ENCODE data around the gene AOC3.
"Not testable (repeated sequence)": the region's sequence is repeated elsewhere in the genome, so short reads cannot be mapped to it uniquely, and the experiment has no call there.

The AOC3 gene

DNA sequence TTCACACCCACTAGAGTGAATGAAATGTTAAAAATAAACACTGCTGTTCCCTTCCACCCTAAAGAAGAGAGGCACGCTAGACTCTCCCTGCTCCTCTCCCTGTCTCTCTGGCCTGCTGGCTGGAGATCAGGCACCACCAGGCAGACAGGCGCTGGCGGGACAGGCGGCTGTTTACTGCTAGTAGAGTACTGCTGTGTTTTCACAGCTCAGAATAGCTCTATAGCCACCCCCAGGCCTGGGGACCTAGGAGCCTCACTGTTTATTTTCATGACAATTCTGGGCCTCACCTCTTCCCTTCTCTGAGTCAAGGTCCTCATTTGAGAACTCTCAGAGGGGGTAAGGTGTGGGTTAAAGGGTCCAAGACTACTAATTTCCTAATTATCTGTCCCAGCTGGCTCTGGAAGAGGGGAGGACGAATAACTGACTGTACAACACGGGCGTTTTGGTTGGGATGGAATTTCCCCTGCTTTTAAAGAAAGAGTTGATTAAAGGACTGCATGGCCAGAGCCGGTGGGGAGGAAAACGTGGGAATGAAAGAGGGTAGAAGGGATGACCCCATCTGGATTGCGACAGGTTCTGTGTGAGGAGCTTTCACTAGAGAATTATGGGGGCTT lies 40.6 kb downstream of the AOC3 start:
- no peak for DNase-seq (ENCODE audit: low read depth, low spot score)

DNA sequence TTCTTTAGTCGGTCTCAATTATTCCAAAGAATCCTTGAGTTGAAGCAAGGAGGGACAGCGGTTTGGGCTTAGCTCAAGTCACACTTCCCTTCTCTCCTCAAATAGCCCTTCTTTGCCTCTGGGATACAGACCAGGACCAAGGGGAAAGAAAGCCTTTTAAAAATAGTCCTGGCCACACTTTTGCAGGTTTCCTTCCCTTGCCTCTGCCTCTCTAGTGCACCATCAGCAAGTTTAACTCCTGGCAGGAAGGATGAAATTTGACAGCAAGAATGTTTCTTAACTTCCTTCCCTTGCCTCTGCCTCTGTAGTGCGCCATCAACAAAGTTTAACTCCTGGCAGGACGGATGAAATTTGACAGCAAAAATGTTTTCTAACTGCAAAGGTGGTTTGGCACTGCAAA lies 42.4 kb downstream of the AOC3 start:
- no peak for DNase-seq (ENCODE audit: low read depth, low spot score)

DNA sequence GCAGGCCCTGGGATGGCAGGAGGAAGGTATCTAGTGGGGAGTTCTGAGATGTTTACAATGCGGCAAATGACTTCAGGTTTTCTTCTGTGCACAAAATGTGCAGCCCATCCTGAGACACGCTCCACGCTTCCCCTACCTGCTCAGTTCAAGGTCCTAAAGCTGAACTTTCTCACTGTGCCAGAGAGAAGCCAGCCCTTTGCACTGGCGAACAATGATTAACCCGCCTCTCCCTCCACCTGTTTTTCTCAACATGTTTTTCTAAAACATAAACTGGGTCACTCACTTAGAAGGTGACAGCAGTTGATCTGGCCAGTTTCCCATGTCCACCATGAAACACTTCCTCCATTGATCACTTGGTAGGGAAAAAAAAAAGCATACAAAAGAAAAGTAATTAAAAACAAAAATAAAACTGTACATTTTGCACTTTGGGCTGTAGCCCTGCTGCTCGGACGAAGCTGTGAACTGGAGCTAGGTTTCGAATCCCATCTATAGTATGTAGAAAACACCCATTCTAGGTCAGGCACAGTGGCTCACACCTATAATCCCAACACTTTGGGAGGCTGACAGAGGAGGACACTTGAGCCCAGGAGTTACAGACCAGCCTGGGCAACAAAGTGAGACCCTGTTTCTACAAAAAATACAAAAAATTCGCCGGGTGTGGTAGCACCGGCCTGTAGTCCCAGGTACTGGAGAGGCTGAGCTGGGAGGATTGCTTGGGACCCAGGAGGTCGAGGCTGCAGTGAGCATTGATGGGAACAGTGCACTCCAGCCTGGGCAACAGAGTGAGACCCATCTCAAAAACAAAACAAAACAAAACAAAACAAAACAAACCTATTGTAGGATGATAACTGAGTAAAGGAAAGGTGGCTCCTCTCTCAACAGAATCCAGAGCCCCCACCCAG lies 43.5 kb downstream of the AOC3 start:
- DNase-seq (ENCODE audit: low read depth, low spot score), result no peak

DNA sequence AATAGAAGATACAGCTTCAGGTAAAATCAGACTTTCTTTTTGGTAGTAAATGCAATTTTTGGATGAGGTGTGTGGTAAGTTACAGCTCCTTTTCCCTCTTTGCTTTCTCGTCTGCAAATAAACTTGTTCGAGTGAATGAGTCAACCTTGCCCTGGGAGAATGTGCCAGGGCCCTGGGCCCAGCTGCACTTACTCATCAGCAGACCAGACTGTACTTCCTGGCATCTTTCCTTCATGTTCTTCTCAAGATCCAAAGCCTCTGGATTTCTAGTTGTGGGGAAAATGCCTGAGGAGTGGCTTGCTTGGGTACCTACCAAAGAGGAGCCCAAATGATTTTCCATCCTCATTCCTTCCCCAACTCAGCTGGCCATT lies 44.2 kb downstream of the AOC3 start:
- no peak for DNase-seq (ENCODE audit: low read depth, low spot score)

DNA sequence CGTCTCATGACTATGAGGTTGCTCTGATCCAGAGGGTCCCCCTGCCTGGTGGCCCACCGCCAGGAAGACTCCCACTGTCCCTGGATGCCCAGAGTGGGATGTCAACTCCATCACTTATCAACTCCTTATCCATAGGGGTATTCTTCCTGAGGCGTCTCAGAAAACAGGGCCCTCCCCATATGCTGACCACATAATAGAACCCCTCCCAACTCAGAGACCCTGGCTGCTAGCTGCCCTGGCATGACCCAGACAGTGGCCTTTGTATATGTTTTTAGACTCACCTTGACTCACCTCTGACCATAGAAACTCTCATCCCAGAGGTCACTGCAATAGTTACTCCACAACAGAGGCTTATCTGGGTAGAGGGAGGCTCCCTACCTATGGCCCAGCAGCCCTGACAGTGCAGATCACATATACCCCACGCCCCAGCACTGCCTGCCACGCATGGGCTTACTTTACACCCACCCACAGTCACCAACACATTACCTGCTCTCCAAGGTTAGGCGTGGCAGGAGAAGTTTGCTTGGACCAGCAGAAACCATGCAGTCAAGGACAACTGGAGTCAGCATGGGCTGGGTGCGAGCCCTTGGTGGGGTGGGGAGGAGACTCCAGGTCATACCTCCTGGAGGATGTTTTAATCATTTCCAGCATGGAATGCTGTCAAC lies 47.3 kb downstream of the AOC3 start:
- no peak for DNase-seq (ENCODE audit: low read depth, low spot score)

DNA sequence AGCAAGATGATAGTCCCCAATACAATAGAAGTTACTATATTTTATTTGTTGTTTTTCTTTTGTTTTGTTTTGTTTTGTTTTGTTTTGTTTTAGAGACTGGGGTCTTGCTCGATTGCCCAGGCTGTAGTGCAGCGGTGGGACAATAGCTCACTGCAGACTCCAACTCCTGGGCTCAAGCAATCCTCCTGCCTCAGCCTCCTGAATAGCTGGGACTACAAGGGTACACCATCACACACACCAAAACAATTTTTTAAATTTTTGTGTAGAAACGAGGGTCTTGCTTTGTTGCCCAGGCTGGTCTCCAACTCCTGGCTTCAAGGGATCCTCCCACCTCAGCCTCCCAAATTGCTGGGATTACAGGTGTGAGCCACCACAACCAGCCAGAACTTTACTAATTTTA lies 49.0 kb downstream of the AOC3 start:
- DNase-seq (ENCODE audit: low read depth, low spot score), result not testable (repeated sequence)

- DNase-seq (ENCODE audit: low read depth, low spot score), result no peak
Observed at GRCh38 chr17:42900460-42901331, 49.7 kb downstream of the AOC3 start, which contains the start of gene G6PC1. Gene G6PC1, plus strand, starts transcription at chr17:42900799. Its CDS starts 78 bp downstream, at chr17:42900877.

DNA sequence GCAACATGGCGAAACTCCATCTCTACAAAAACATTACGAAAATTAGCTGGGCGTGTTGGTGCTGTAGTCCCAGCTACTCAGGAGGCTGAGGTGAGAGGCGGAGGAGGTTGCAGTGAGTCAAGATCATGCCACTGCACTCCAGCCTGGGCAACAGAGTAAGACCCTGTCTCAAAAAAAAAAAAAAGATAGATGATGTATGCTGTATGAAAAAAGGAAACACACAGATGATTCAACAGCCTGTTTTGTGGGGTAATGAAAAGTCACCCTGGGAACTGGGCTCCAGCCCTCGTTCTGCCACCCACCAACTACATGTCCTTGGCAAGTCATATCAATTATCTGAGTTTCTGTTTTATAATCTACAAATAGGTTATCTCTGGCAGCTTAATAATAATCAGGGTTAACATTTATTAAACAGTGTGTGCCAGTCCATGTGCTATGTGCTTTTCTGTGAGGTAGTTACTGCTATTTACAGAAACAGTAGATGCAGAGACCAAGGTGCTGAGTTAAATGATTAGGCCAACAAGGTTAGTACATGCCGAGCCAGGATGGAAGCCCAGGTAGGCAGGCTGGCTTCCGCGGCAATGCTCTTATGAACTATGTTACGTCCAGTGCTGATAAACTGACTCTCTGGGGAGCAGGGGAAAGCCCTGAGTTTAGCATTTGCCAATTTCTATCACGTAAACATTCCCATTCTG lies 50.7 kb downstream of the AOC3 start:
- no peak for DNase-seq (ENCODE audit: low read depth, low spot score)

DNA sequence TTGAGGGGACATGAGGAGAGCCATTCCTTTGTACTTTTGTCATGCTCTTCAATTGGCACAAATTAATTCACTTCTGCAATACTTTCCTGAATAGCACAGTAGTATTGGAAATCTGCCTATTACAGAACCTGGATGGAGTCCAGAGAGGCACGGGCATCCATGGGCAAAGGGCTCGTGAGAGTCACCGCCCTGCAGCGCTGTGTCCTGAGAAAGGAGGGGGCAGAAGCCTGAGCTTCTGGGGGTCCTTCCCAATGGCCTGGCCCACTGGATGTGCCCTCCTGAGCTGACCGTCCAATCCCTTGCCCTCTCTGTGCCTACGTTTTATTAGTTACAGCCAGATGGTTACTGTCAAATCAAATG lies 53.1 kb downstream of the AOC3 start:
- no peak for DNase-seq (ENCODE audit: low read depth, low spot score)

DNA sequence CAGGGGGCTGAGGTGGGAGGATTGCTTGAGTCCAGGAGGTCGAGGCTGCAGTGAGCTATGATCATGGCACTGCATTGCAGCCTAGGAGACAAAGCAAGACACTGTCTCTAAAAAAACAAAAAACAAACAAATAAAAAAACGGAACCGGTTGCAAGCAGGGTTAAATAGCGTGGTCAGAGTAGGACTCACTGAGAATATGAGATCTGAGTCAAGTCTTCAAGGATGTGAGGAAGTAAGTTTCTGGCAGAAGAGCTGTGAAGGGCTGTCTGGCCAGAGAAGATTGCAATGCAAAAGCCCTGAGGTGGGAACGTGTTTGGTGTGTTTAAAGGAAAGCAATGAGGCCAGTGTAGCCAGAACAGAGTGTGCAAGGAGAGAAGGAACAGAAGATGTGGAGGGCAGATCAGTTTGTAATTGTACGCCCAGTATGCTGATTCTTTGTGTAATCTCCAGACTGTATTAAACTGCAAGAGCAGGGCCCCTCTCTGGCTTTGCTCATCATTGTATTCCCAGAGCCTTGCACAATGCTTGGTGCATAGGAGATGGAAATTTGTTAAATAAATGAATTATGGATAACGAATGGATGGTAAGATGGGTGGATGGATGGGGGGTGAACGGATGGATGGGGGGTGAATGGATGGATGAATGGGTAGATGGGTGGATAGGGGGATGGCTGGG lies 55.9 kb downstream of the AOC3 start:
- no peak for DNase-seq (ENCODE audit: low read depth, low spot score)
